HT-29 (cell line): Measurements from ENCODE around the gene ZNF597. TPM values are rescaled to one million over a fixed set of nuclear protein-coding genes. Genes with fewer than 3 reads are reported as not detected.
A peak's percentile ranks its signal among the peaks of the same experiment; 100 is the strongest.

ENCODE experiments used
- DNase-seq: peaks from one replicate; pipeline ENCODE4 v3.0.0-alpha.2; 2015; ENCODE audit warnings: low spot score
- small RNA-seq: library from RNA; depleted of rRNA; stranded (forward); fragments of <200 nt; gene quantifications from one replicate; pipeline ENCODE3, GENCODE V24; 2014
- total RNA-seq: library from RNA; depleted of rRNA; stranded (reverse); fragments of >200 nt; shearing (Covaris generic); gene quantifications from 2 replicates; pipeline ENCODE4 v1.2.3, GENCODE V29; 2014; rRNA removed

The ZNF597 gene
- total RNA-seq, 1 experiment from 2014 or later, result 0.76 TPM

DNA sequence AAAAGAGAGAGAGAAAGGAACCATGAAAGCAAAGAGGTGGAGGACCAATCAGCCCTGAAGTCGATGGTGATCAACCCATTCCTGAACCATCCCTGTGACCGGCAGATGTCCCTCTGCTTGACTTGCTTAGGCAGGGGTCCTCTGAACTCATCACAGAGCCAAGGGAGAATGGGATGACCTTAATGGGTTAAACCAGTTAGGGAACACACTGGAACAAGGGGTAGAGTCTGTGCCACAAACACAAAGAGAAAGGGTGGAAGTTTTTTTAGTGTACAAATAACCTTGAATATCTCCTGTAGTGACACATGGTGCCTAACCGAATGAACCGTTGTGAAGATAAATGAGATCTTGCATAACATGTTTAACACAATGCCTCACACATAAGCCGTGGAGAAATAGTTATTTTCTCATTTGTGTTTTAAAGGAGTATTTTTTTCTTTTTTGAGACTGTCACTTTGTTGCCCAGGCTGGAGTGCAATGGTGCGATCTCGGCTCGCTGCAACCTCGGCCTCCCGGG is 11.4 kb upstream of the ZNF597 start:
- no peak for DNase-seq

- DNase-seq, result peak; percentile 8
These were observed 10.8 kb upstream of the ZNF597 start for GRCh38 chr16:3454093-3454492.

DNA sequence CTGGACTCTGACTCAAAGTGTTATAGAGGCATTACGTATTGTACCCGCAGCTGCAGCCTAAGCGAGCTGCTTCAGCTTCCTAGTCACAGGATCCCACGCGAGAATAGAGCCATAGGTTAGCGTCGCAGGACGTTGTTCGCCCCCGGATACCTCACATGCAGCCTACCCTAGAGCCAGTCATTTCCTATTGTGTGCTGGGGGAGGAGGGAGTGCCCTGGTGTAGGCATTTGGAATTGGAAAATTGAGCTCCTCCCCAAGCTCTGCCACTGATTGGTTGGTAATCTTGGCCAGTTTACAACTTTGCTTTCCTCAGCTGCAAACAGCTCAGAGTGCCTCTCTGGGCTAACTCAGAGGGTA is 706 bp upstream of the ZNF597 start:
- peak; percentile 39 for DNase-seq

GRCh38 chr16:3439637-3440036 is 3.7 kb downstream of the ZNF597 start:
- DNase-seq, result no peak

DNA sequence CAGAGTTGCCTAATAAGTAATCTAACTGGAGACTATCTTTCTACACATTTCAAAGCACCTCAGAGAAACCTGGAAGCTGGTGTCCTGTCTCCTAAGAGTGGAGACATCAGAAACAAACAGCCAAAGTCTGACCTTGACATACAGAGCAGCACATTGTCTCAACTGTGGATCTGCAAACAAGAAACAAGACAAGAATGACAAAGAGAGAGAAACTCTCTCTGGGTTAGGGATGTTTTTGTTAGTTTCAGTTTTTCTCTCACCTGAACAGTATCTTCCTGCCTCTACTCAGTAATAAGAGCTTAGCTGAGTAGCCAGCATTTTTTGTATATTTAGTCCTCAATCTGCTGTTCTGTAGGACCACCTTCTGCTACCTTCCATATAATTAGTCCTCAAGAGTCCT is 8.9 kb downstream of the ZNF597 start:
- no peak for DNase-seq

DNA sequence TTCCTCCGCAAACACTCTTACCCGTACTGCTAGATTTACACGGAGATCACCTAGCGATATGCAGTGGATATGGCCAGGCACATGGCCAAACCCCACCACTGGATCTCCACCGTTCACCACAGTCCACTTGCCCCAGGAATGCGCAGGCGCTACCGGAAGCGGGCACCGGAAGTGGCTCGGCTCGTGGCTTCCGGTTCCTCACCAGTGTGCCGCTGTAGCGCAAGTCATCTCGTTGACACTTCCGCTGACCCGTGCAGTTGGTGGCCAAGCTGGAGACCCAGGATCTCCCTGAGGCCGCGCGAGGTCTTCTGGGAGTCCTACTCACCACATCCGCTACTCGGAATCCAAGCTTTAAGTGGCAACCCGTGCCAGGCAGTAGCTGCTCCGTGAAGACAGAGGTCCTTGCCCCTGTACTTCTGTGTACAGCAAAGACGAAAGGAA is 11.5 kb downstream of the ZNF597 start:
- DNase-seq, result no peak

DNA sequence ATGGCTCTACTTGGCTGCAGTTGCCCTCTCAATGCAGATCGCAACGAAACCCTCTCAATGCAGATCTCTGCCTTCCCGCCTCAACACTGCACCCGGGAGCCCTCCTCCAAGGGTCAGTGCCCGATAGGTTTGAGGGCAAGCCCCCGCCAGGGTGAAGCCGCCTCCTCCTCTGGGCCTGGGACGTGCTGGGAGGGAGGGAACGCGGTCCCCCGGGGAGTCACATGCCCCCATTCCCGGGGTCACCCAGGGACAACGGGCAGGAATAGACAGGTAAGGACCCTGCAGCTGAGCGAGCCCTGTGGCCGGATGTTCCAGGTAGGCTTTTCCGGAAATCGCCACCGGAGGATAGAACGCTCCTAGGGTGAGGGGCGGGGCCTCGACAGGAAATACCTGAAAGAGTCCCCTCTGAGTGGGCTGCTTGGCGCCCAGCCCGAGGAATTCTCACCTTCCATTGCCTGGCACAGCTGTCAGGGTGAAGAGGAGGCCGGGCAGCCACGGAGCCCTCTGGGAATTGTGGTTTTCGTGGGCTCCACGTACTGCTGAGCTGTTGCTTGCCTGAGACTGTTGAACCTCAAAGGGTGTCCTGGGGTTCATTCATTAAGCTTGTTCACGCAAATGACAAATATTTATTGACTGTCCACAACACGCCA is 29.4 kb downstream of the ZNF597 start:
- DNase-seq, result no peak

- DNase-seq, result no peak
These were observed 34.6 kb downstream of the ZNF597 start for GRCh38 chr16:3408561-3409197.

- peak; percentile 28 for DNase-seq
These were observed 41.4 kb downstream of the ZNF597 start for GRCh38 chr16:3401719-3402397.

- DNase-seq, result peak; percentile 99
These were observed 42.3 kb downstream of the ZNF597 start, which contains the start of the genes ZNF174 and ZSCAN32 for GRCh38 chr16:3400779-3401688. ZNF174 (plus strand) TSS chr16:3401215; CDS start chr16:3402005, 790 bp downstream. ZSCAN32 (minus strand) TSS chr16:3401004; CDS start chr16:3397557, 3,447 bp downstream.

DNA sequence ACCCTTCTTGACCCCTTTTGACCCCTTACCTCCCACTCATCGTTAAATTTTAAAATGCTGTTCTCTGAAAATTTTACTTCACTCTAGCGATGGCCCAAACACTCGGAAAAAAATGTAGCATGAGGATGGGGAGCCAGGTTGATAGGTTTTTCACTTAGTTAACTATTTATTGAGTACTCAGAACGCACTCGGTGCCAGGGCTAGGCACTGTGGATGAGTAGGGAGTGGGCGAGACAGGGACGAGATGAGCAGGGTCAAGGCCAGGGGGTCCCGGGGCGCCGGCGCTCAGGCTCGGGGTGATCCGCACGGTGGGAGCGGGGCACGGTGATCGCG is 42.9 kb downstream of the ZNF597 start:
- no peak for DNase-seq

DNA sequence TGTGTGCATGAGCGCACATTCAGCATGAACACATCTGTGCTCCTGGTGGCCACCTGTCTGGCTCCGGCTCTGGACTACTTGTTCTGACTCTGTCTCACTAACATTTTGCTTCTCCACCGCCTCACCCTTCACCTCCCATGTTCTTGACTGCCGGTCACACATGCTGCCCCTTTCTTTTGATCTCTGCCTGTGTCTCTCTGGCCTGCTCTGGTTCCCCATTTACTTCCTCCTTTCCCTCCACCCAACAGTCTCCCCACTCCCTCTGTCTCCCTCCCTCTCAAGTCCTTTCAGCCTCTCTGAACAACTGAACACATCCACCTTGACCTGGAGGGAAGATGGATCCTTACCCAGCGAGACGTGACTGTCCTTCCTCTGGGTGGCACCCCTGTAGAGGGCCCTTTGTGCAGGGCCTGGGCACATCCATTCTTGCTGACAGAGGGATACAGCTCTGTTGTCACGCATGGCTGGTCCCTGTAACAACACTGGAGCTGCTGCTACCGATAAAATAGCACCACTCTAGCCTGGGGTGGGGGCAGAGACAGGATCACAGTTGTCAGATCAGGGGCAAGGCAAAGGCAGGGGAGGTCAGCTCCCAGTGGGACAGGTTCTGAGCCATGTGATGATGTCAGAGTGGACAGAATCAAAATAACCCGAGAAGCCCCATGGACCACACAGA is 53.5 kb downstream of the ZNF597 start:
- no peak for DNase-seq

DNA sequence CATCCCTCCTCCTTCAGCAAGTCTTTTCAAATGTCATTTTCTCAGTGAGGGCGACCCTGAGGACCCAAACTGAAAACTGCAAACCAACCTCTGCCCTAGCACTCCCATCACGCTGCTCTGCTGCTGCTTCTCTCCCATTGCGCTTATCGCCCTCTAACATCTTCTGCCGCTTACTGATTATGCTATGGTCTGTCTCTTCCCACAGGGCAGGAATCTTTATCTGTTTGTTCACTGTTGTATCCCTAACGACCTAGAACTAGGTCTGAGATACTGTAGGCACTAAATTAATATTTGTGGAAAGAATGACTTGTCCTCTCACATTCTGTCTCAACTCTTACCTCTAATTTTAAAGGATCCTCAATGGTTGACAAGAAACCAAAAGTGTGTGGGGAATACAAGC is 55.0 kb downstream of the ZNF597 start:
- no peak for DNase-seq

- DNase-seq, result no peak
These were observed 60.3 kb downstream of the ZNF597 start for GRCh38 chr16:3383045-3383448.

Small RNA genes within 50 kb of the gene (small RNA-seq; reads per million reads assigned to genes)
- not detected for gene MIR6126

Other genes with a start within 250 kb of the ZNF597 start
- 5.6 and 8.6 TPM in 2 replicates for gene ZNF200, start 208.3 kb downstream of the ZNF597 start, total RNA-seq
- gene MEFV, start 186.9 kb downstream of the ZNF597 start, total RNA-seq, result 0.13 TPM in 1 of 2 replicates, not detected in the other
- 102 and 106 TPM in 2 replicates for gene ZNF263, start 160.0 kb downstream of the ZNF597 start, total RNA-seq
- not detected in 2 replicates for gene TIGD7, start 138.1 kb downstream of the ZNF597 start, total RNA-seq
- gene ZNF75A, start 138.0 kb downstream of the ZNF597 start, total RNA-seq, result 0.41 and 0.91 TPM in 2 replicates
- not detected in 2 replicates for gene OR2C1, start 87.6 kb downstream of the ZNF597 start, total RNA-seq
- gene ZSCAN32, start 42.5 kb downstream of the ZNF597 start, total RNA-seq, result 9.0 and 9.8 TPM in 2 replicates
- gene ZNF174, start 42.3 kb downstream of the ZNF597 start, total RNA-seq, result 6.6 and 13.9 TPM in 2 replicates
- 19.4 and 20.3 TPM in 2 replicates for gene NAA60, start 176 bp upstream of the ZNF597 start, total RNA-seq
- not detected in 2 replicates for gene C16orf90, start 52.0 kb upstream of the ZNF597 start, total RNA-seq
- gene CLUAP1, start 57.5 kb upstream of the ZNF597 start, total RNA-seq, result 1.1 and 2.1 TPM in 2 replicates
- not detected in 2 replicates for gene NLRC3, start 133.9 kb upstream of the ZNF597 start, total RNA-seq
- 6.1 and 6.4 TPM in 2 replicates for gene SLX4, start 168.1 kb upstream of the ZNF597 start, total RNA-seq
- gene DNASE1, start 211.2 kb upstream of the ZNF597 start, total RNA-seq, result 27.1 and 46.6 TPM in 2 replicates